ENCODE data around the gene LRRC72.
"Not testable (repeated sequence)": the region's sequence is repeated elsewhere in the genome, so short reads cannot be mapped to it uniquely, and the experiment has no call there.

The LRRC72 gene

GRCh38 chr7:16583834-16584233 lies 57.2 kb downstream of the LRRC72 start:
- no peak for DNase-seq

GRCh38 chr7:16585540-16585939 lies 58.9 kb downstream of the LRRC72 start:
- DNase-seq, result no peak

- DNase-seq, result no peak
These were observed 59.7 kb downstream of the LRRC72 start for GRCh38 chr7:16586081-16586874.

- DNase-seq, result no peak
These were observed 60.5 kb downstream of the LRRC72 start for GRCh38 chr7:16587129-16587528.

GRCh38 chr7:16587790-16588189 lies 61.2 kb downstream of the LRRC72 start:
- DNase-seq, result peak; percentile 97

- no peak for DNase-seq
These were observed 63.3 kb downstream of the LRRC72 start for GRCh38 chr7:16589881-16590280.

GRCh38 chr7:16590424-16590823 lies 63.8 kb downstream of the LRRC72 start:
- DNase-seq, result peak; percentile 16

- DNase-seq, result no peak
These were observed 65.8 kb downstream of the LRRC72 start for GRCh38 chr7:16592395-16592794.

- no peak for DNase-seq
These were observed 67.4 kb downstream of the LRRC72 start for GRCh38 chr7:16594061-16594460.

GRCh38 chr7:16594676-16595075 lies 68.1 kb downstream of the LRRC72 start:
- no peak for DNase-seq

- not testable (repeated sequence) for DNase-seq
These were observed 69.0 kb downstream of the LRRC72 start for GRCh38 chr7:16595596-16595995.

- no peak for DNase-seq
These were observed 71.4 kb downstream of the LRRC72 start for GRCh38 chr7:16598015-16598414.

- no peak for DNase-seq
These were observed 73.2 kb downstream of the LRRC72 start for GRCh38 chr7:16599860-16600259.

GRCh38 chr7:16603633-16604032 lies 77.0 kb downstream of the LRRC72 start:
- no peak for DNase-seq

- DNase-seq, result no peak
These were observed 77.4 kb downstream of the LRRC72 start for GRCh38 chr7:16604054-16604453.

GRCh38 chr7:16606704-16607103 lies 80.1 kb downstream of the LRRC72 start:
- DNase-seq, result no peak

GRCh38 chr7:16609842-16610450 lies 83.3 kb downstream of the LRRC72 start:
- no peak for DNase-seq

GRCh38 chr7:16611711-16612110 lies 85.1 kb downstream of the LRRC72 start:
- DNase-seq, result no peak

- DNase-seq, result no peak
These were observed 88.6 kb downstream of the LRRC72 start for GRCh38 chr7:16615228-16615627.

- no peak for DNase-seq
These were observed 89.5 kb downstream of the LRRC72 start for GRCh38 chr7:16616122-16616521.

- DNase-seq, result no peak
These were observed 89.9 kb downstream of the LRRC72 start for GRCh38 chr7:16616542-16616941.

- DNase-seq, result peak; percentile 5
These were observed 93.4 kb downstream of the LRRC72 start for GRCh38 chr7:16619979-16620408.

GRCh38 chr7:16626388-16626787 lies 99.8 kb downstream of the LRRC72 start:
- no peak for DNase-seq

GRCh38 chr7:16627236-16627635 lies 100.6 kb downstream of the LRRC72 start:
- no peak for DNase-seq

- DNase-seq, result no peak
These were observed 104.0 kb downstream of the LRRC72 start for GRCh38 chr7:16630654-16631053.
